GM19043 (cell line): Measurements from ENCODE around the gene WARS2.

ENCODE experiments used
- ATAC-seq: cut with Tn5 transposase; IDR thresholded peaks from one replicate; pipeline ENCODE4 v1.9.1; 2021; ENCODE audit warnings: low read depth; ENCODE audit not compliant: unreplicated experiment

Gene WARS2

GRCh38 chr1:118986555-118987467 is 153.6 kb downstream of the WARS2 start:
- no peak for ATAC-seq

- no peak for ATAC-seq
Measured at GRCh38 chr1:118985640-118986554, 154.6 kb downstream of the WARS2 start.

- ATAC-seq = no peak
Measured at GRCh38 chr1:118984722-118985639, 155.5 kb downstream of the WARS2 start.

GRCh38 chr1:118984086-118984721 is 156.2 kb downstream of the WARS2 start:
- no peak for ATAC-seq

- no peak for ATAC-seq
Measured at GRCh38 chr1:118983558-118984041, 156.9 kb downstream of the WARS2 start.

- ATAC-seq = no peak
Measured at GRCh38 chr1:118982821-118983557, 157.5 kb downstream of the WARS2 start.

- ATAC-seq = no peak
Measured at GRCh38 chr1:118982266-118982665, 158.2 kb downstream of the WARS2 start.

GRCh38 chr1:118981436-118981835 is 159.0 kb downstream of the WARS2 start:
- ATAC-seq = no peak
